ELR (cell line): ENCODE results near the gene ABL1.

ENCODE experiments used
- DNase-seq: peaks from one replicate; pipeline ENCODE4 v3.0.0-alpha.2; 2015; ENCODE audit warnings: low read depth

ABL1 gene

DNA sequence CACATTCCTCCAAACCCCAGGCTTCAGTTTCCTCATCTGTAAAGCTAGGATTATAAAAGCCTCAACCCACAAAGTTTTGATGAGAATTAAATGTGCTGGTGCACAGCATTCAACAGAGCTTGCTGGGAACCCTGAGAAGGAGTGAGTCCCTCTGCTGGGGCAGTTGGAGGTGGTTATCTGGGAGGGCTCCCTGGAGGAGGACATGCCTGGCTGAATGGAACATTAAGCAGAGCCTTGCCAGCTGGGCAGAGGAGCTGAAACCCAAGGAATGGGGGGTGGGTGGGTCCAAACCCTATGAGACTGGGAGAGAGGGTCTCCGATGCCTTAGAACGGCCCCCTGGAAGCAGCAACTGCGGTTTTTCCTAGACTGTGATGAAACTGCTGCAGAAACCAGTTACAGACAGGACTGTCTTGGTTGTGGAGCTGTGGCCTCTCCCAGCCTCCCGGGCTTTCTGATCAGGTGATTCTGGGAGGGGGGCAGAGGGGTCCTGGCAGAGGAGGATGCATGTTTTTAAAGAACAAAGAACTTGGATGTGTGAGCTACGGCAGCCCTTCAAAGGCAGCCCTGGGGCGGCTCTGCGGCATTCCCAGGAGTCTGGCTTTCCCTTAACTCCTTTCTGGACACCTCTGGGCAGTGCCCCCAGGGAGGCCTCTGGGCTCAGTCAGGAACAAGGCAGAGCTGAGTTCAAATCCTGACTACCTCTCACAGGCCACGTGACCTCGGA, 83.2 kb downstream of the ABL1 start:
- no peak for DNase-seq

DNA sequence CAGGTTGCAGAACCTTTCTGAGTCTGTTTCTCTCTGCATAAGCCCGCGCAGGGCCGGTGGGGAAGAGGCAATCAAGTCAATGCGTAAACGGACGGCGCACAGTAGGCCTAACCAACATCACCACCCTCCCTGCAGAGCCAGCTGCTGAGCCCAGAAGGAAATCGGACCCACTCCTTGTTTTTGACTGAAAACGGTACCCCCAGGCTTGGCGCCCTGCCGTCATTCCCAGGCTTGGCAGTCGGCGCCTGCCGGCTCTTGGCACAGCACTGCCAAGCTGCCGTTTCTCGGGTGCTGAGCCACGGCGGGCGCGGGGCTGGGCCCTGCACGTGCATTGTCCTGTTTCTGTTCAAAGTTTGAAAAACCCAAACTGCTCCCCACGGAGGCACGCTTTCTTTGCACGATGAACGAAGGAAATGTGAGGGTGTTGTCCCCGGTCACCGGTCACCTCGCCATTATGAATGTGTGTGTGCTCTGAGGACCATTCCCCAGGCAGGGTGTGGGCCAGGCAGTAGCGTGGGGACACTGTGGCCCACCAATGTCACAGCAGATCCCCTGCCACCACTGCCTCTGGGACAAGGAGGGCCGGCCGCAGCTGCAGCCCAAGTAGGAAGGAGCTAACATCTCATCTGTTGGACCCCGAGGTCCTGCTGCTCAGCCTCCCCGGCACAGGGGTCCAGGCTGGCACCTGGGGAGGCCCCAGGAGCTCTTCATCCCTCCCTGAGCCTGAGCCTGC, 83.9 kb downstream of the ABL1 start:
- DNase-seq: no peak

DNA sequence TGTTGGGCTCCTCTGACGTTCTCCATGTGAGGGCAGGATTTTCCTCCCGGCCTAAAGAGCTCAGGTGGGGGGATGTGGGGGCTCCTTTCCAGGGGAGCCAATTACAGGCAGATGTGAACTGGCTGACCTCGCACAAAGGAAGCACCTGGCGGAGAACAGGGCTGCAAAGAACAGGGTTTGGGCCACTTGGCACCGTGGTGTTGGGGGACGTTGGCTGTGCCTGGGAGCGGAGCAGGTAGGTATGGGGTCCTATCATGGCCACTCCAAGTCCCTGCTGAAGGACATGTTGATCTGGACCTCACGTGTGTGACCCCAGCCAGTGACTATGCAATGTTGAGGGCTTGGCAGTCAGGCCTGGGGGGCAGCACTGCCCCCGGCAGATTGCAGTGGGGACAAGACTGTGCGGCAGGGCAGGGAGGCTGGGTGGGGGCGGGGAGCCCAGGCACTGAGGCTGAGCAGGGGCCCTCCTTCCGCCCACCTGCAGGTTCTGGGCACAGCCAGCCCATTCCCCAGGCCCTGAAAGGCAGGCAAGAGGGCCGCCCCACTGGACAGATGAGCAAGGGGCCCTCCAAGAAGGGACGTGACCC, 84.6 kb downstream of the ABL1 start:
- no peak for DNase-seq

DNA sequence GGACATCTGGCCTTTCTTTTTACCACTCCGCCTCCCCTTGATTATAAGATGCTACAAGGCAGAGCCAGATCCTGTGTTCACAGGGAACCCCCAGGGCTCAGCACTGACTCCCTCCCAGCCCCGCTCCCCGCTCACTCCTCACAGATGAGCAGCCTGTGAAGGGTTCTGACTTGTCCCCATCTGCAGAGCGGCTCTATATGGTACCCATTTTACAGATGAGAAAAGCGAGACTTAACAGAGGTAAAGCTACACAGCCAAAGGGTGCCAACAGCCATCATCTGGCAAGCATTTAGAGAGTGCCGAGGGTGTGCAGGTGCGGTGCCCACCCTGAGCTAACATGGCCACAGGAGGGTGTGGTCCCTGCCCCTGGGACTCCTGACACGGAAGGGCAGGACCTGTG, 85.2 kb downstream of the ABL1 start:
- no peak for DNase-seq

DNA sequence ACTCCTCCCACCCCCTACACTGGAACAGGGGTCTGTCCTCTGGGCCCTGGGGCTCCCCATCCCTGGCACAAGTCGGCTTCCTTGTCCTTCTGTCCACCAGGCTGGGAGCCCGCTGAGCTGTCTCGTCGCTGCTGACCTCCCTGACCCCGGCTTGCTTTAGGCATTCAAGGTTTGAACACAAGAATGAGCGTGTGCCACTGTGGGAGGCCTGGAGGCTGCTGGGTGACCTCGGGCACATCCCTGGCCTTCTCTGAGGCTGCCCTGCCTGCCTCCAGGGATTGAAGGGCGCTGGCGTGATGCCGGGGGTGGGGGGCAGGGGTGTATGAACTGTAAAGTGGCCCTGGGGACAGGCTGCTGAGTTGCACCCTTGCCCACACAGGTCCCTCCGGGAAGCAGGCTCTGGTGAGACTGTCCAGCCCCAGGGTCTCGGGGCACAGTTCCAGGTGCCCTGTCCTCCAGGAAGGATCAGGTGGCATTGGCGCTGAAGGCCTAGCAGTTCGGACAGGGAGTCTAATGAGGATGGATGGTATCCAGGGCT, 85.8 kb downstream of the ABL1 start:
- DNase-seq: no peak

DNA sequence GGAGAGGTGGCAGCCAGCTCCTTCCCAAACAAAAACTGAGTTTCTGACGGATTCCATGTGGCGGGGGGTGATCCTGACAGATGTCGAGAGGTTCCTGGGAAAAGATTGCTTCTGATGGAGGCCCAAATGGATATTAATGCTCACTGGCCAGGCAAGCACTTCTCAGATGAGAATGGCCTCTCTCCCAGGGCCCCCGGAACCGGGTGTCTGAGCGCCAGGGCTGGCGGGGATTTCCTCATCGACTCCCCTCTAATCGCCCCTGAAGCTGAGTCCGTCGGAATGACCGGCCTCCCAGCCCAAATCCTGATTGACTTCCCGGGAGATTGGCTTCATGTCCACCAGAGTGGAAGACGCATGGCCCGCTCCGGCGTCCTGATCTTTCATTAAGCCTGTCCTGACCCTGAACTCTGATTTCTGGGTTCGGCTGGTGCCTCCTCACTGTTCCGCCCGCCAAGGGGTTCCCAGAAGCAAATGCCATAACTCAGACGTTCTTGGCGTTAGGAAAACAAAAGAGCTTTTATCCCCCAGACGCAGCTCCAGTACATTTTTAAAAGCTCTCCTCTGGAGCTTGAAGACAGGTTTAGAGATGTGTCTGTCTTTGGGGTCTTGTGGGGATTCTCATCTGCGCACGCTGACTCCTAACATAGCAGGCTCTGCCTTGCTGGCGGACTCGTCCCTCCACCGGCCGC, 86.4 kb downstream of the ABL1 start:
- no peak for DNase-seq

DNA sequence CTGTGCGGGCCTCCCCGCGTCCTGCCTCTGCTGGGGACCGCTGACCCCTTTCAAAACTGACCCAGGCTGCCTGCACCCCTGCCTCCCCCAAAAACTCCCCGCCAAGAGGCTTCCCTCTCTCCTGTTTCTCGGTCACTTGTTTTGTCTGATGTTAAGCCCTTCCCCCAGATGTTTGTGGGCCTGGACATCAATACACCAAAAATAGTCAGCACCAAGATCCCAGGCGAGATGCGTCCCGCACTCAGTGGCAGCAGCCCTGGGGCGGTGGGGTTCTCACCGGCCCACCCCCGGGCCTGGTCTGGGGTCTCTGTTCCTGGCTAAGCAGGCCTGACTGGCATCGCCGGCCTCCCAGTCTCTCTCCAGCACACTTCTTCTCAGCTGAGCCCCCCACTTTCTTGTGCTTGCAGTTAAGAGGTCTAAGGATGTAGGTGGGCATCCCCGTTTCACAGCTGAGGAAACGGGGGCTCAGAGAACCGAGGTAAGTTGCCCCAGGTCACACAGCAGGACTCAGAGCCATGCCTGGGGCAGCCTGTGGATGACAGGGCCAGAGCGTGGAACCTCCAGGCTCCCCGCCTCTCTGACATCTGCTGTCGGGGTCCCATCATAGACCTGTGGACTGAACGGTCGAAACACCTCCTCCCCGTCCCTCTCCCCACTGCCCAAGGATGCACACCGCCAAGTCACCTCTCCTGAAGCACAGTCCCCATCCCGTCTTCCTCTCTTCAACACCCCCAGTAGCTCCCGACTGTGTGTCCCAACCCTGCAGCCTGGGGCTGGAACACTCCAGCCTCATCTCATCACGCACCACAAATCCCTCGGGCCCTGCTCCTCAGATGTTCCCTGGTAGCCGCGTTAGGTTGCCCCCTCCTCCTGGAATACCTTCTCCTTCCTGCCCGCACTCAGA, 87.2 kb downstream of the ABL1 start:
- DNase-seq: no peak

DNA sequence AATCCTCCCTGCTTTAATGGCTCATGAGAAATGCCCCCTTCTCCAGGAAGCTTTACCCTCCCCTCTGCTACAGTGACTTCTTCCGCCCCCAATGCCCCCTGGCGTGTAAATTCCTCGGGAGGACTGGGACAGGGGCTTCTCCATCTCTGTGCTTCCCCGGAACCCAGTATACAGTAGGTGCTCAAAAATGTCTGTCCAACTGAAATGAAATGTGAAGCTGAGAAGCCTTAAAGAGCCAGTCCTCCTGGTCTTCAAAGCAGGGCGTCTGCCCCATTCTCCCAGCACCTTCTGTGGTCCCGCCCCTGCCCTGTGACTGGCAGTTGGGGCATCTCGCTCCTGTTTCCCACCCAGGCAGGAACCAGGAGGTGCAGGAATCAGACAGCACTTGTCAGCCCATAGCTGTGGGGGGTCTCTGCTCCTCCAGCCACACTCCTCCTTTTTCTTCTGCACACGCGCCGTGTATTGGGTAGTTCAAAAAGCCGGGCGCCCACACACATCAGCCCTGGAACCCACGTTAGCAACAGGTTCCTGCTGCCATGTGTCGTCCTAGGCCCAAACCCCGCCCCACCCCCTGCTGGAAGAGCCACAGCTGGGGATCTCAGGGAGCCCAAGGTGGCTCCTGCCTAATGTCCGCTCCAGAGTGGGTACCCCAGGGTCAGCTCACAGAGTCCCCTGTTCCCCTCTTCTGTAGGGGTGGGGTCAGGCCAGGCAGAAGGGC, 88.0 kb downstream of the ABL1 start:
- no peak for DNase-seq

DNA sequence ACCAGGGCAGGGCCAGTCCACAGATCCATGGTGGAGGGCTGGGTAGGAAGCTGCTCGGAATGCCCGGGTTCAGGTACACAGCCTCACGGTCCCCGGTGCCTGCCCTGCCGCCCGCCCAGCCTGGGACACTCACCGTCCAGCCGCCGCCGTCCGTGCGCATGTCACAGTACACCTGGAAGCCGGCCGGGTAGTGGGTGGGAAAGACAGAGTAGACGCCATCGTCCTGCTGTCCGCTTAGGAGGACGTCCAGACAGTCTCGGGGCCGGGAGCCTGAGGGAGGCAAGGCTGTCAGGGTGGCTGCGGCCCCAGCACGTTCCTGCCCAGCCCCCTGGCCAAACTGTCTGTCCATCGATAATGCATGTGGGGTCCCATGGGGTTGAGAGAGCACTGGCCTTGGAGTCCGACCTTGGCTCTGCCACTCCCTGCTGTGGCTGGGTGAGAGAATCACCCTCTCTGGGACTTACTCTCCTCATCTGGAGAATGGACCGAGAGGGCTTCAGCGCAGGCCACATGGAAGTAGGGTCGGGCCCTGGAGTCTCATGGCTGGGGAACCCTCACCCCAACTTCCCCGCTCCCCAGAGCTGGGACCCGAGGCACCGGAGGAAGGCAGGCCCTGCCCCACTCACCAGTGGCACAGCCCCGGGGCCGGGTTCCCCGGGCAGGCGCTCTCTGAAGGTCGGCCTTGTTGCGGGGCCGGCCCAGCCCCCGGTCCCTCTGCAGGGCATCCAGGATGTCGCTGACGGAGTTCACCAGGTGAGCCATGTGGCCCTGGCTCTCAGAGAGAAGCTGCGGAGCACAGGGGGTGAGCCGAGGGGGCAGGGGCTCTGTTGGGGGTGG, 88.8 kb downstream of the ABL1 start:
- no peak for DNase-seq

DNA sequence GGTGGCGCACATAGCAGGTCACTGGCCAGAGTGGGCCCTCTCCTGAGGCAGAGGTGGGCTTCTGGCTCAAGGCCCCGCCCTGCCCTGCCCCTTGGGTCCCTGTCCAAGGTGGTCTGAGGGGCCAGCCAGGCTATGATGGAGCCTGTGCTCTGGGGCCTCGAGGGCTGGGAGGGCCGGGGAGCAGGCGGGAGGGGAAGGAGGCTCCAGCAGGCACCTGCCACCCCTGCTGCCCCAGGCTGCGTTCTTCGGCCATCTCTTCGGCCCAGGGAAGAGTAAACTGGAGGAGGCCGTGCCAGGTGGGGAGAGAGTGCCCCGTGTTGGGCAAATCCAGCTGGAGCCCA, 89.4 kb downstream of the ABL1 start:
- no peak for DNase-seq

DNA sequence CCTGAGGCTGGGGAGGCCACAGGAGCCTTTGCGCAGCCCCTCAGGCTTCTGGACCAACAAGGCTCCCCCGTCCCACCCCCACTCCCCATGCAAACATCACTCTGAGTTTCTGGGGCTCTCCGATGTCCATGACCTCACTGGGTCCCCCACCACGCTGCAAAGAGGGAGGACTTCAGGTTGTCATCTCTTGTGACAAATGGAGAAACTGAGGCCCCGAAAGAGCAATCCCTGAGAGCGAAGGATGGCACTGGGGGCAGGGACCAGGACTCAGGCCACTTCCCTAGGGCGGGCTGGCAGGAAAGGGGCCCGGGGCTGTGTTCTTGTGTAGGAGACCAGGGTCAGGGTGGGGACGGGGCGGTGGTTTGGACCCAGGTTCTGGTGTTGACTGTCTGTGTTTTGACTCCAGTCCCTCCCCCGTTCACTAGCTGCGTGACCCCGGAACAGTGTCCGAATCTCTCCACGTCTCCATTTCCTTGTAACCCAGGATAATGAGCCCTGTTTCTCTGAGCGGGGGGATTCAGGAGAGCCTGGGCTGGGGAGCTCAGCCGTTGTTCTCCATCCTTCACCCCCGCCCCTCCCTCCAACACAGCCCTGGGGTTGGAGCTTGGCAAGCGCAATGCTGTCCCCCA, 90.1 kb downstream of the ABL1 start:
- DNase-seq: no peak

DNA sequence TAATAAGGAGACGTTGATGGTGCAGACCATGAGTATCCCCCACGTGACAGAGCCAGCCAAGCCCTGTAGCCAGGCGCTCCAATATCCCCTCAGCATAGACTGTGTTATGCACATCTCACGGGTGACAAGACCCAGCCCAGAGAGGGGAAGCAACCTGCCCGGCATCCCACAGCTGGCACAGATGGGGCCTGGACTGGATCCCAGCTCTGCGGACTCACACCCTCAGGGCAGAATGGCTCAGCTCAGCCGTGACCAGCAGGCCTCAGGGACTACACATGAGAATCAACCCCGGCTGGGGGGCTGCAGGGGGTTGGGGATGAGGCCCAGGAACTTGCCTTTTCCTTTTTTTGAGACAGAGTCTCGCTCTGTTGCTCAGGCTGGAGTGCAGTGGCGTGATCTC, 92.3 kb downstream of the ABL1 start:
- peak; percentile 70 for DNase-seq

DNA sequence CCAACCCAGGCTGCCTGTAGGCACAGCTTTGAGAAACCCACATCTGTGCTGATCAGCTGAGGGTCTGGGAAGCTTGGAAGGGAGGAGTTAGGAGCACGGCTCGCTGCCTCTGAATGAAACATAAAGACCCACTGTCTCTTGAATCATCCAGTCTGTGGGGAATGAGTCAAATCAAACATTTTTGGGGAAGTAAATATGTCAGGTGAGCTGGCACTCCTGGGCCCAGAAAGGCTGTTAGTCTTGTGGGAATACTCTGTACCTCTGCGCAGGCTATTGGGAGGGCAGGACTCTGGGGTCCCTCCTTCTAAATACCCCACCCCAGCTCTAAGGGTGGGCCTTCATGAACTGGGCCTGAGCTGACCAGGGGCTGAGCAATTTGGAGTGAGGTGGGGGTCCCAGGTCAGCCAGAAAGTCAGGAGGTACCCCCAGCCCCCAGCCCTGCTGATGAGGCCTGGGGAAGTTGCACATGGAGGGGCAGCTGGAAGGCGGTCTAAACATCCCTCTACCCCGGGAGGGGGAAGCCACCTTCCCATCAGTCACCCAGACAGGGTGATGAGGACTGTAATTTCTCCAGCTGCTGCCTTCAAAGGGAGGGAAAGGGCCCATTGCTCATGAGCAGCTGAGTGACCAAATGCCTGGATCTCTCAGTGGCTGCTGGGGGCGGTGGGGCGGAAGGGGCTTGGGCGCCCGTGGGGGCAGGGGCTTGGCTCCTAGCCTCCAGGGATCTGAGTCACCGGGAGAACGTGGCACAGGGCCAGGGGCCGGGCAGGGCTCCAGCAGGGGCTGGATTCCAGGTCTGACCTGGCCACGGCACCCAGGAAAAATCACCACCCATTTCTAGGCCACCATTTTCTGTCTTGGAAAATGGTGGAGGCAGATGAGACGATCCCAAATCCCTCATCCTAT, 93.2 kb downstream of the ABL1 start:
- peak; percentile 88 for DNase-seq

DNA sequence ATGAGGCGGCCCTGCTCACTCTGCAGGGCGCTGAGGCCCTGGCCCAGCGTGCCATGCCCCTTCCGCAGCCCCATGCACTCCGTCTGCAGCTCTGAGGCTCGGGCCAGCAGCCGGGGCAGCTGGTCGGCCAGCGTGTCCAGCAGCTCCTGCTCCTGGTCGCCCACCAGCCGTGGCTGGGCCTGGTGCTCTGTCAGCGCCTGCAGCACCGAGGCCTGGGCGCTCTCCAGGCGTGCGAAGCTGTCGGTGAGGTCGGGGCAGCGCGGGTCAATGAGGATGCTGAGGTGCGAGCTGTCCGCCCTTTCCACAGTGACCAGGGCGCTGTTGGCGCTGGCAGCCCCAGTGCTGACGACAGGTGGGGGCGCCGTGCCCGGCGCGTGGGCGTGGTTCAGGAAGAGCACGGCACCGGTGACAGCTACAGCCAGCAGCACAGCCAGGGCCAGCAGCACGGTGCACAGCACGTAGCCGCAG, 94.6 kb downstream of the ABL1 start:
- DNase-seq: no peak

DNA sequence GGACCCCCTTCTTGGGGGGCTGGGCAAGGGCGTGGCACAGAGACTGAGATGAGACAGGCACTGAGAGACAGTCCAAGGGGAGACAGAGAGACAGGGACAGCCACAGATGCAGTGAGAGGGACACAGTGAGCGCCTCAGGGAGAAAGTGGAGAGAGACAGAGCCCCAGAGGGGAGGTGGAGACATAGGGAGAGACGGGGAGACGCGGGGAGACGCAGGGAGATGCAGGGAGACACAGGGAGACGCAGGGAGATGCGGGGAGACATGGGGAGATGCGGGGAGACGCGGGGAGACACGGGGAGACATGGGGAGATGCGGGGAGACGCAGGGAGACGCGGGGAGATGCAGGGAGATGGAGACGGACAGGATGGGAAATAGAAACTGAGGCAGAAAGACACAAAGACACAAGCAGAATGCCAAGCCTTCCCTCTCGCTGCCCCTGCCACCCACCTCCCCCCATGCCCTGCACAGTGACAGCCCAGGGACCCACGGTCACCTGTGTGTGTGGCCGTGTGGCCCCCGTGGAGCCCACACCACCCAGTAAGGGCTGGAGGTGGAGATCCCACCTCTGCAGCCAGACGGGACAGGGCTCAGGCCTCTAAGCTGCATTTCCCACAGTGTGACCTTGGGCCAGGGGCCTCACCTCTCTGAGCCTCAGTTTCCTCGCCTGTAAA, 95.2 kb downstream of the ABL1 start:
- DNase-seq: no peak

DNA sequence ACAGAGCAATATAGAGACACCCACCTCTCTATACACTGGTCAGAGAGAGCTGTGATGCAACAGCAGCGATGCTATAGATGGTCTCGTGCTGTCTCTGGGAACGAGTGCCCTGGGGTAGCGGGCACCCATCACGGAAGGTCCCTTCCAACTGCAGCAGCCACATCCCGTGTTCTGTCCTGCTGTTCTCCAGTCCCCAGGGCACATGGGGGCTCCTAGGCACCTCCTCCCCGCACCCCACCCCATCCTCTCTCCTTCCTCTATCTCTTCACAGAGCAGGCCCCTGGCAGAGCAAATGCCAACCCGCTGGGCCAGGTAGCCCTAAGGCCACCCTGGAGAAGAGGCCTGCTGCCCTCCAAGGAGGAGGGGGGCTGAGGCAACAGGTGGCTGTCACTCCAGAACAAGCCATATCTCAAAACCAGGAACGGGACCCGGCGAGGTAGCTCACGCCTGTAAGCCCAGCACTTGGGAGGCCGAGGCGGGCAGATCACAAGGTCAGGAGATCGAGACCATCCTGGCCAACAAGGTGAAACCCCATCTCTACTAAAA, 95.8 kb downstream of the ABL1 start:
- no peak for DNase-seq

DNA sequence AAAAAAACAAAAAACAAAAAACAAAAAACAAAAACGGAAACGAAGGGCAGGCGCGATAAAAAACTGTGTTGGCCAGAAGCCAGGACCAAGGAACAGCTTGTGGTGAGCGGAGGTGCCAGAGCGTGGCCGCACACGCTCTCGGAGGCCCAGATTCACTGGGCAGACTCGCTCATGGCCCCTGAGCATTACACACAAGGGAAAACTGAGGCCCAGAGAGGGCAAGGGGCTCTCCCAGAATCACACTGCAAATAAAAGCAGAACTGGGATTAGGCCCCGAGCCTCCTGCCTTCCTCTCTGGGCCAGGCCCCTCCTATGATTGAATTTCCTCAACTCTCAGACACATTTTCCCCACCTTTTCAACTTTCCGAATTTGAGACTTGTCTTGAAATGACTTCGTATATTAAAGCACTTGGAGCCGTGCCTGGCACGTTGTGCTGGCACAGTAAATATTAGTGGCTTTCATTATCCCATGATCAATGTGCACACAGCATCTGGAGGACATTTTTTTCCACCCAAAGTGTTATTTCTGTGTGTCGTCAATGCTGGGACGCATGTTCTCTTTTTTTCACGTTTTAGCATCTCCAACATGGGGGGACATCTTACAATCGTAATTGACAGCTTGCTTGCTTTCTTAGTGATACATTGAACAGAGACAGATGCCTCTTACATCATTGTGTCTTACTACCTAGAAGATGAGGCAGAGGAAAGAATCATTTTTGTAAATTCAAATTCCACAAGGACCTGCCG, 96.6 kb downstream of the ABL1 start:
- DNase-seq: no peak
